ELR (cell line): ENCODE results near the gene HS1BP3.

Source experiments
- DNase-seq: peaks from one replicate; pipeline ENCODE4 v3.0.0-alpha.2; 2015; ENCODE audit warnings: low read depth

Gene HS1BP3

GRCh38 chr2:20629581-20630171, 21.2 kb downstream of the HS1BP3 start:
- no peak for DNase-seq

- no peak for DNase-seq
Observed at GRCh38 chr2:20629181-20629580, 21.7 kb downstream of the HS1BP3 start.

GRCh38 chr2:20627712-20628380, 23.1 kb downstream of the HS1BP3 start:
- no peak for DNase-seq

- no peak for DNase-seq
Observed at GRCh38 chr2:20626698-20627513, 24.0 kb downstream of the HS1BP3 start.

- DNase-seq: no peak
Observed at GRCh38 chr2:20626392-20626697, 24.6 kb downstream of the HS1BP3 start.

- DNase-seq: no peak
Observed at GRCh38 chr2:20625491-20626391, 25.2 kb downstream of the HS1BP3 start.

GRCh38 chr2:20624884-20625485, 25.9 kb downstream of the HS1BP3 start:
- no peak for DNase-seq

GRCh38 chr2:20624156-20624883, 26.6 kb downstream of the HS1BP3 start:
- no peak for DNase-seq

GRCh38 chr2:20623741-20624155, 27.1 kb downstream of the HS1BP3 start:
- no peak for DNase-seq

GRCh38 chr2:20623241-20623640, 27.7 kb downstream of the HS1BP3 start:
- no peak for DNase-seq

- no peak for DNase-seq
Observed at GRCh38 chr2:20622731-20623130, 28.2 kb downstream of the HS1BP3 start.

GRCh38 chr2:20622296-20622686, 28.6 kb downstream of the HS1BP3 start:
- no peak for DNase-seq

GRCh38 chr2:20621366-20622295, 29.3 kb downstream of the HS1BP3 start:
- no peak for DNase-seq

- DNase-seq: no peak
Observed at GRCh38 chr2:20620696-20621365, 30.1 kb downstream of the HS1BP3 start.

- no peak for DNase-seq
Observed at GRCh38 chr2:20620271-20620681, 30.6 kb downstream of the HS1BP3 start.

- no peak for DNase-seq
Observed at GRCh38 chr2:20619624-20620024, 31.3 kb downstream of the HS1BP3 start.

- no peak for DNase-seq
Observed at GRCh38 chr2:20618886-20619521, 31.9 kb downstream of the HS1BP3 start.

- no peak for DNase-seq
Observed at GRCh38 chr2:20618468-20618885, 32.4 kb downstream of the HS1BP3 start.

GRCh38 chr2:20617892-20618467, 32.9 kb downstream of the HS1BP3 start:
- peak; percentile 98 for DNase-seq
